Choroid plexus epithelial cell (primary cell): ENCODE measurements around the gene VCPKMT.

Experiments used
- DNase-seq: peaks from one replicate; pipeline ENCODE4 v3.0.0-alpha.2; 2010; ENCODE audit warnings: low read depth
- H3K4me3 ChIP-seq: 2 replicates; pipeline ENCODE4 v1.5.1; 2011; ENCODE audit warnings: low read depth, mild to moderate bottlenecking, control low read depth, low read length, moderate library complexity
- CTCF ChIP-seq: conservative IDR thresholded peaks from 2 replicates; pipeline ENCODE4 v1.5.1; 2011; ENCODE audit warnings: low read depth, mild to moderate bottlenecking, control low read depth, inconsistent platforms, low read length, moderate library complexity

Gene VCPKMT

DNA sequence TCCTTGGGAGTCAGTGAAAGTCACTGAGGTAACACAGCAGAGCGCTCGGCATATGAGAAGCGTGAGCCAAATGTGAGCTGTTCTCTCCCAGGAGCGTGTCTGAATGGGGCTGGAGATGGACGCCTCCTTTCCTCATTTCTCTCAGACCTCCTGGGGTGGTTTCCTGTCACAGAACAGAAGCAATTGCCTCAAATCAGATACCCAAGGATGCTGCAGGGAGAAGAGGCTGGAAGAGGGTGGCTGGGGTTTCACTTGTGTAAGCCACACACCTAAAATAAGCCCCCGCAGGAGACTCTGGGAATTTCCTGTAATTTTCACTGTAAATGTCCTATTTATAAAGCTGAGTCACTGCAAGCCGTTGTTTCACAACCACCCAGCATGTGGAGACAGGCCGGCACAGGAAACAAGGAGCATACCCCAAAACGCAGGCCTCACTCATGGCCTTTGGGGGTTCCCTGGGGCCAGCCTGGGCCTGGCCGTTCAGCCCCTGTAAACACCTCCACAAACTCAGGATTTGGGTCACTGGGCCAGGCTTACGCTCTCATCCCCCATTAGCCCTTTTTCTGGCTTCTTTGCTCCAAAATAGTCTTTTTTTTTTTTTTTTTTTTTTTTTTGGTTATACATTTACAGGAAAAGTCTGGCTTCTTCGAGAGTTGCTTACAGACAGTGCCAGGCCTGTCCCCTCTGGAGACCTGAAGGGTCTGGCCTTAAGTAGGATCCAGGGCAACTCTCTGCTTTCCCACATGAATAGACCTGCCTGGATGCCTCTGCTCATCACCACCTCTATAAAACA is 55.3 kb downstream of the VCPKMT start:
- TF ChIP-seq CTCF: peak; percentile 33
- DNase-seq: peak; percentile 95
- peak overlapping the region; percentile 6 for H3K4me3 ChIP-seq

DNA sequence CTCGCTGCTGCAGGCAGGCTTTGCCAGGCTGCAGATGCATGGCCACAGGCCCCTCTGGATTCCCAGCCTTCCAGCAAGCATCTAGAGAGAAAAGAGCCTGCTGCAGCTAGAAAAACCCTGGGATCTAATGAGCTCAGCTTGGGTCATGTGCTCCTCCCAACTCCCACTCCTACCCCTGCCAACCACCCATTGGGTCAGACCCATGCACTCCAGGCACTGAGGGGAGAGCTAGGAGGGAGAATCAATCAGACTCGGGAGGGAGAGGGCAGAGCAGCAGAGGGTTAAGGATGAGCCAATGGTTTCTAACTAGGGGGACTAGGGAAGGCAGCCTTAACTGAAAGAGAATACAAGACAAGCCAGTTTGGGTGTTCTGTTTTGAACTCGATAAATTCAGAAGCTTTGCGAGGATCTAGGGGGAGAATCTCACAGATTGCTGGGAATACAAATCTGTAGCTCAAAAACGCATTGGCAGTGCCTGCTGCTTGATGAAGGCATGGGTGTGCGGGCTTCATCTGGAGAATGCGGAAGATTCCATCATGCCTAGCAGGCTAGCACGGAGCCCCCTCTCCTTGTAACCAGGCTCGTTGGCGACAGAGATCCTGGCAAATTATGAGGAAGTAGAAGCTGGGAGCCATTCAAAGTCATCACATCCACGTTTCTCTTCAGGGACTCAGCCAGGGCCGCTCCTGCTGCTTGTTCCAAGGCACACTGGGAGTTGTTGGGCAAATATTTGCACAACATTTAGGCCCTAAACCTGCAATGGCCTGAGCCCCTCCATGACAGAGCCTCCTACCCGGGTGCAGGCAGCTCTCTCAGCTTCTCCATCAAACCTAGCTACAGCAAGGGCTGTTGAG is 56.4 kb downstream of the VCPKMT start:
- DNase-seq: no peak
- TF ChIP-seq CTCF: no peak
- no peak overlapping the region for H3K4me3 ChIP-seq
